Measurements from ENCODE around the gene ELF4. TPM values are rescaled to one million over a fixed set of nuclear protein-coding genes. Genes with fewer than 3 reads are reported as not detected.

The ELF4 gene
- total and polyA plus RNA-seq, 2 experiments from 2014 or later = 0.50 to 1.8 TPM

- H3K4me2 ChIP-seq = 0 out of 2 replicates have a peak overlapping the region, but pooled peaks have one; percentile 14
- no peak for DNase-seq (ENCODE audit: low spot score)
- Mint-ChIP-seq H3K27ac (no peak overlapping the region), H3K4me1 (peaks cover 28% of the 10 kb centered on the region), H3K9me3 (no peaks in the 10 kb centered on the region), H3K27me3 (ENCODE audit: insufficient read depth, low read depth, poor library complexity) (peaks cover 8% of the 10 kb centered on the region), H3K4me3 (no peak overlapping the region), H3K36me3 (ENCODE audit: low read depth) (no peaks in the 10 kb centered on the region)
- no peak overlapping the region for H2AFZ ChIP-seq
- H3K4me1 ChIP-seq (ENCODE audit: insufficient read depth) = peaks cover 3% of the 10 kb centered on the region; the same call in 1 of the 2 replicates
- no peaks in the 10 kb centered on the region for H3K36me3 ChIP-seq (ENCODE audit: insufficient read depth)
- H3F3A ChIP-seq (replicated peaks; ENCODE audit: low read depth) = no peaks in the 10 kb centered on the region
- H3K9me2 ChIP-seq (ENCODE audit: insufficient read depth) = no peaks in the 10 kb centered on the region
- ATAC-seq = no peak; the same call in 2 of the 3 replicates
- H3K27ac ChIP-seq (ENCODE audit: low read depth) = no peak overlapping the region
- H4K20me1 ChIP-seq (replicated peaks; ENCODE audit: insufficient read depth) = no peaks in the 10 kb centered on the region
- TF ChIP-seq, protein P1, sequence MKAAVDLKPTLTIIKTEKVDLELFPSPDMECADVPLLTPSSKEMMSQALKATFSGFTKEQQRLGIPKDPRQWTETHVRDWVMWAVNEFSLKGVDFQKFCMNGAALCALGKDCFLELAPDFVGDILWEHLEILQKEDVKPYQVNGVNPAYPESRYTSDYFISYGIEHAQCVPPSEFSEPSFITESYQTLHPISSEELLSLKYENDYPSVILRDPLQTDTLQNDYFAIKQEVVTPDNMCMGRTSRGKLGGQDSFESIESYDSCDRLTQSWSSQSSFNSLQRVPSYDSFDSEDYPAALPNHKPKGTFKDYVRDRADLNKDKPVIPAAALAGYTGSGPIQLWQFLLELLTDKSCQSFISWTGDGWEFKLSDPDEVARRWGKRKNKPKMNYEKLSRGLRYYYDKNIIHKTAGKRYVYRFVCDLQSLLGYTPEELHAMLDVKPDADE (IDR thresholded peaks at IDR 0.05) = no peak
- no peak for TF ChIP-seq EZH2phosphoT487 (IDR thresholded peaks at IDR 0.05; ENCODE audit: unreplicated experiment)
- H3K27me3 ChIP-seq (ENCODE audit: insufficient read depth) = no peaks in the 10 kb centered on the region
- no peaks in the 10 kb centered on the region for H3K79me2 ChIP-seq (replicated peaks; ENCODE audit: insufficient read depth)
- H3K4me3 ChIP-seq = no peak overlapping the region
Measured at GRCh38 chrX:130082244-130083106, 27.8 kb downstream of the ELF4 start.

DNA sequence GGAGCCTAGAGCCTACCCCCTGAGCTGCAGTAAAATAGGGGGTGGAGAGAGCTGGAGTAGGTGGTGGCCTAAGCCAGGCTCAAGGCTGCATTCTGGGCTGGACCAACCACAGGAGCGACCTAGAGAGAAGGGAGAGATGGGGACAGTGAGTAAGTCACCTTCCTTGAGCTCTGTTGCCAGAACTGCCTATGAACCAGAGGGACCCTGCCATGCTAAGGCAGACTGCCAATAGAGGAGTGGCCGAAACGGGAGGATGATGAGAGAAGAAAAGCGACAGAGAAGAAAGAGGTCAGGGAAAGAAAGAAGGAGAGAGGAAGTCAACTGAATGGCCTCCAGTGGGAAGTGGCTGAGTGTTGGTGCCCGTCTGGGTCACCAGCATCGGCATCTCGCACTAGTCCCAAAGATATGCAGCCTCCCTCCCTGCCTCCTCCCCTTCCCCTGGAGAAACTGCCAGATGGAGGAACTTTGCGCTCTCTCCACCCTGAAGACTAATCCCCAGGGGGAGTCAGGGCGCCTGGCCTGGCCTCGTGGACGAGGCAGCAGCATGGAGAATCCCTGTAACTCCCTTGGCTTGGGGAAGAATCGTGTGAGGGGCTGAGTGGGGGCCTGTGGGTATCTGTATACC lies 28.8 kb downstream of the ELF4 start:
- Histone ChIP-seq H2AFZ (no peak overlapping the region), H3K4me1 (ENCODE audit: insufficient read depth) (peaks cover 3% of the 10 kb centered on the region; the same call in 1 of the 2 replicates), H3K27ac (ENCODE audit: low read depth) (no peak overlapping the region), H3F3A (replicated peaks; ENCODE audit: low read depth) (no peaks in the 10 kb centered on the region), H3K27me3 (ENCODE audit: insufficient read depth) (no peaks in the 10 kb centered on the region), H3K4me3 (no peak overlapping the region), H3K9me2 (ENCODE audit: insufficient read depth) (no peaks in the 10 kb centered on the region), H3K36me3 (ENCODE audit: insufficient read depth) (no peaks in the 10 kb centered on the region), H3K4me2 (no peak overlapping the region), H3K79me2 (replicated peaks; ENCODE audit: insufficient read depth) (no peaks in the 10 kb centered on the region), H4K20me1 (replicated peaks; ENCODE audit: insufficient read depth) (no peaks in the 10 kb centered on the region)
- no peak overlapping the region; the same call in 2 of the 3 replicates for H3K4me3 Mint-ChIP-seq
- ATAC-seq (no peak), DNase-seq (ENCODE audit: low spot score) (no peak)
- H3K27ac Mint-ChIP-seq = no peak overlapping the region
- no peaks in the 10 kb centered on the region for H3K36me3 Mint-ChIP-seq (ENCODE audit: low read depth)
- H3K27me3 Mint-ChIP-seq (ENCODE audit: insufficient read depth, low read depth, poor library complexity) = peaks cover 8% of the 10 kb centered on the region
- no peaks in the 10 kb centered on the region for H3K9me3 Mint-ChIP-seq
- H3K4me1 Mint-ChIP-seq = peaks cover 28% of the 10 kb centered on the region
- TF ChIP-seq, protein P2, sequence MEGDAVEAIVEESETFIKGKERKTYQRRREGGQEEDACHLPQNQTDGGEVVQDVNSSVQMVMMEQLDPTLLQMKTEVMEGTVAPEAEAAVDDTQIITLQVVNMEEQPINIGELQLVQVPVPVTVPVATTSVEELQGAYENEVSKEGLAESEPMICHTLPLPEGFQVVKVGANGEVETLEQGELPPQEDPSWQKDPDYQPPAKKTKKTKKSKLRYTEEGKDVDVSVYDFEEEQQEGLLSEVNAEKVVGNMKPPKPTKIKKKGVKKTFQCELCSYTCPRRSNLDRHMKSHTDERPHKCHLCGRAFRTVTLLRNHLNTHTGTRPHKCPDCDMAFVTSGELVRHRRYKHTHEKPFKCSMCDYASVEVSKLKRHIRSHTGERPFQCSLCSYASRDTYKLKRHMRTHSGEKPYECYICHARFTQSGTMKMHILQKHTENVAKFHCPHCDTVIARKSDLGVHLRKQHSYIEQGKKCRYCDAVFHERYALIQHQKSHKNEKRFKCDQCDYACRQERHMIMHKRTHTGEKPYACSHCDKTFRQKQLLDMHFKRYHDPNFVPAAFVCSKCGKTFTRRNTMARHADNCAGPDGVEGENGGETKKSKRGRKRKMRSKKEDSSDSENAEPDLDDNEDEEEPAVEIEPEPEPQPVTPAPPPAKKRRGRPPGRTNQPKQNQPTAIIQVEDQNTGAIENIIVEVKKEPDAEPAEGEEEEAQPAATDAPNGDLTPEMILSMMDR (conservative IDR thresholded peaks at IDR 0.05; ENCODE audit: low read depth in 2 of 2) = no peak
- TF ChIP-seq JUNB (IDR thresholded peaks at IDR 0.05; ENCODE audit: unreplicated experiment) = no peak
- TF ChIP-seq REST (IDR thresholded peaks at IDR 0.05; ENCODE audit: unreplicated experiment) = no peak
- TF ChIP-seq ZNF462 (CRISPR knock-in tag; IDR thresholded peaks at IDR 0.05) = no peak
